Endodermal cell (in vitro differentiated cells): ENCODE data around the gene TEX54. TPM values are rescaled to one million over a fixed set of nuclear protein-coding genes. Genes with fewer than 3 reads are reported as not detected.

Source experiments
- DNase-seq: peaks from one replicate; pipeline ENCODE4 v3.0.0-alpha.2; 2017
- H3K27ac ChIP-seq: 2 replicates; pipeline ENCODE4 v1.5.1; 2013; ENCODE audit warnings: mild to moderate bottlenecking, low read depth, low read length, moderate library complexity
- H3K27me3 ChIP-seq: 2 replicates; pipeline ENCODE4 v1.6.1; 2013; ENCODE audit warnings: mild to moderate bottlenecking, low read length, moderate library complexity; ENCODE audit not compliant: insufficient read depth, control insufficient read depth, poor library complexity, severe bottlenecking
- H3K36me3 ChIP-seq: 2 replicates; pipeline ENCODE4 v1.7.0; 2013; ENCODE audit warnings: mild to moderate bottlenecking, low read length, moderate library complexity; ENCODE audit not compliant: control insufficient read depth, insufficient read depth
- H3K4me1 ChIP-seq: one replicate; pipeline ENCODE4 v1.7.0; 2013; ENCODE audit warnings: low read length; ENCODE audit not compliant: control insufficient read depth, insufficient read depth
- H3K4me3 ChIP-seq: 2 replicates; pipeline ENCODE4 v1.5.1; 2013; ENCODE audit warnings: mild to moderate bottlenecking, low read length, moderate library complexity
- H3K9ac ChIP-seq: 2 replicates; pipeline ENCODE4 v1.6.1; 2013; ENCODE audit warnings: mild to moderate bottlenecking, low read length, moderate library complexity; ENCODE audit not compliant: poor library complexity, severe bottlenecking; ENCODE audit errors: extremely low read depth
- H3K9me3 ChIP-seq: 2 replicates; pipeline ENCODE4 v1.6.1; 2013; ENCODE audit warnings: mild to moderate bottlenecking, low read length, moderate library complexity; ENCODE audit not compliant: control insufficient read depth
- H3K27ac Mint-ChIP-seq: 2 replicates; pipeline ENCODE4 v1.8.0; 2020; ENCODE audit warnings: mixed read lengths
- H3K27me3 Mint-ChIP-seq: 2 replicates; pipeline ENCODE4 v1.8.0; 2021; ENCODE audit warnings: mild to moderate bottlenecking, mixed read lengths; ENCODE audit not compliant: insufficient read depth
- H3K36me3 Mint-ChIP-seq: 2 replicates; pipeline ENCODE4 v1.8.0; 2020; ENCODE audit warnings: low read depth, mixed read lengths
- H3K4me1 Mint-ChIP-seq: 2 replicates; pipeline ENCODE4 v1.8.0; 2020; ENCODE audit warnings: mixed read lengths
- H3K4me3 Mint-ChIP-seq: 2 replicates; pipeline ENCODE4 v1.8.0; 2020; ENCODE audit warnings: mild to moderate bottlenecking, moderate library complexity, mixed read lengths
- H3K9me3 Mint-ChIP-seq: 2 replicates; pipeline ENCODE4 v1.8.0; 2020; ENCODE audit warnings: mild to moderate bottlenecking, mixed read lengths
- WGBS, 2 experiments: methylation state at CpG; one replicate each; pipeline versions ENCODE4 v1.1.5 to v1.1.7; 2013; ENCODE audit warnings: missing lambda C conversion rate in 2 of 2, mixed read lengths in 1 of 2; ENCODE audit not compliant: insufficient coverage in 1 of 2, insufficient read length in 1 of 2; 5-methylcytosine and 5-hydroxymethylcytosine counted together
- total RNA-seq, 2 donors: library from RNA; stranded (reverse); fragmentation: NEBNext Ultra II Directional in 1 of 2; extraction: Animal tissue kit (Norgen Biotek cat#: 25700) in 1 of 2; gene quantifications; 2 replicates in 1 of 2; 3 replicates in 1 of 2; pipeline ENCODE4 v1.2.1, GENCODE V29; 2021
- TF ChIP-seq, protein P1 (sequence below): fragments of 200-600 bp; sonication (generic); conservative IDR thresholded peaks from 2 replicates; pipeline ENCODE4 v1.5.0; 2021; ENCODE audit warnings: antibody characterized with exemption, mild to moderate bottlenecking

Gene TEX54
- total RNA-seq, 2 donors from 2014 or later: not detected

DNA sequence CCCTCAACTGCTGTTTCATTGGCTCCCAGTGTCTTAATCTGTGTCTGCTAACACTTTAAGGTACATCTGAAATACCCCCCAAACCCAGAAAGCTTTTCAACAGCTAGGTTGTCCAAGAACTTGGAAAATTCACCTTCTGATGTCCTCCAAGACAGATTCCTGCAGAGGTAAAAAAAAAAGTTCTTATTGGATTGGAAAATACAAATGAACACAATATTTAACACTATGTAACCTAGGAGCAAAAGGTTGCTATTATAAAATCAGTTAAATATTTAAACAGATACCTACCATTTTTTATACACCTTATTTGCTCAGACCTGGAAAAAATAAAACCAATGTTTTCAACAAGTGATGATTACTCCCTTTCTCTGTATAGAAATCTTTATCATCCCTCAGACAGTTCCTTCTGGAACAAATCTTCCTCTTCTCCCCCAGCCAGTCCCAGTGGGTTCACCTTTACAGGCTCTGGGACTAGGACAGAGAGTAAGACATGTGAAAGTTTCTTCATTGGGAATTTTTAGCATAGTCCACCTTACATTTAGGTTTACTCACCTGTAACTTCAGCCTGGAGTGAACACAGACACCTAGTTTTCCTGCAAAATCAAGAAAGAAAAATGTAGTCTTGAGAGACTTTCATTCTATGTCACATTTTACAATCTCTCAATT lies 20.0 kb upstream of the TEX54 start:
- Mint-ChIP-seq H3K27ac (peak overlapping the region; percentile 100), H3K4me3 (peak overlapping the region; percentile 100), H3K9me3 (peaks cover 3% of the 10 kb centered on the region), H3K27me3 (no peaks in the 10 kb centered on the region), H3K4me1 (peaks cover 26% of the 10 kb centered on the region), H3K36me3 (peaks cover 43% of the 10 kb centered on the region)
- H3K36me3 ChIP-seq: peaks cover 38% of the 10 kb centered on the region
- H3K4me1 ChIP-seq: peaks cover 5% of the 10 kb centered on the region
- peak overlapping the region; percentile 100 for H3K9ac ChIP-seq
- TF ChIP-seq, protein P1, sequence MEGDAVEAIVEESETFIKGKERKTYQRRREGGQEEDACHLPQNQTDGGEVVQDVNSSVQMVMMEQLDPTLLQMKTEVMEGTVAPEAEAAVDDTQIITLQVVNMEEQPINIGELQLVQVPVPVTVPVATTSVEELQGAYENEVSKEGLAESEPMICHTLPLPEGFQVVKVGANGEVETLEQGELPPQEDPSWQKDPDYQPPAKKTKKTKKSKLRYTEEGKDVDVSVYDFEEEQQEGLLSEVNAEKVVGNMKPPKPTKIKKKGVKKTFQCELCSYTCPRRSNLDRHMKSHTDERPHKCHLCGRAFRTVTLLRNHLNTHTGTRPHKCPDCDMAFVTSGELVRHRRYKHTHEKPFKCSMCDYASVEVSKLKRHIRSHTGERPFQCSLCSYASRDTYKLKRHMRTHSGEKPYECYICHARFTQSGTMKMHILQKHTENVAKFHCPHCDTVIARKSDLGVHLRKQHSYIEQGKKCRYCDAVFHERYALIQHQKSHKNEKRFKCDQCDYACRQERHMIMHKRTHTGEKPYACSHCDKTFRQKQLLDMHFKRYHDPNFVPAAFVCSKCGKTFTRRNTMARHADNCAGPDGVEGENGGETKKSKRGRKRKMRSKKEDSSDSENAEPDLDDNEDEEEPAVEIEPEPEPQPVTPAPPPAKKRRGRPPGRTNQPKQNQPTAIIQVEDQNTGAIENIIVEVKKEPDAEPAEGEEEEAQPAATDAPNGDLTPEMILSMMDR: no peak
- peak overlapping the region; percentile 4 for H3K27ac ChIP-seq
- no peaks in the 10 kb centered on the region for H3K9me3 ChIP-seq
- no peak for DNase-seq
- H3K27me3 ChIP-seq: no peaks in the 10 kb centered on the region
- peak overlapping the region; percentile 96 for H3K4me3 ChIP-seq

DNA sequence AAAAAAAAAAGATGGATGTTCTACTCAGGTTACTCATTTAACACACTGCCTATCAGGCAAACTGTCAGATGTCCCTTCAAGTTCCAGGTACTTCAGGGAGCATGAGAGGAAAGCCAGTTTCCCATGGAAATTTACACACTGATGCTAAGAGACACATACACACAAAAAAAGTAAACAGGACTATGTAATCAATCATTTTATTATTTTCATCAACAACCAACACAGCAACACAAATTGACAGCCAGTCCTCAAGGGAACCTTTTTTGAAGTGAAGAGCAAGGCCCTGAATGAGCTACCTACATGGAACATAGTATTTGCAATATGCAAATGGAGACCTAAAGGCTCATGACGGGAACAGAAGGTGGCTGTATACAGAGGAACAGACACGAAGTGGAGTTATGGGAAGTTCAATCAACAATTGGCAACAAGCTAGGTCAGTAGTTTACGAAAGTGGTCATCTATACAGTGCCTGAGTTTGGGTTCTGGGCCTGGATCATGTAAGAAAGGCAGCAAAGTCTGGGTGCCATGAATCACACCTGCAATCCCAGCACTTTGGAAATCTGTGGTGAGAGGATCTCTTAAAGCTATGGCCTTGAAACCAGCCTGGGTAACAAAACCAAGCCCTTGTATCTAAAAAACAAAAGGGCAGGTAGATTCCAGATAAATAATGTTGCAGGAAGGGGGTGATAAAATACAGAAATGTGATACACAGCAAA lies 19.3 kb upstream of the TEX54 start:
- H3K27me3 Mint-ChIP-seq: no peaks in the 10 kb centered on the region
- 30 to 64% methylated on average over 2 to 3 of the region's 3 CpGs for WGBS, 2 experiments
- H3K9ac ChIP-seq: peak overlapping the region; percentile 100
- peak overlapping the region; percentile 81 for H3K27ac Mint-ChIP-seq
- DNase-seq: no peak
- peaks cover 3% of the 10 kb centered on the region for H3K9me3 ChIP-seq
- peaks cover 43% of the 10 kb centered on the region for H3K36me3 Mint-ChIP-seq
- H3K4me1 Mint-ChIP-seq: peaks cover 24% of the 10 kb centered on the region
- H3K4me1 ChIP-seq: peaks cover 5% of the 10 kb centered on the region
- no peaks in the 10 kb centered on the region for H3K27me3 ChIP-seq
- peak overlapping the region; percentile 96 for H3K4me3 ChIP-seq
- H3K36me3 ChIP-seq: peaks cover 38% of the 10 kb centered on the region
- peaks cover 7% of the 10 kb centered on the region for H3K9me3 Mint-ChIP-seq
- no peak overlapping the region for H3K27ac ChIP-seq
- TF ChIP-seq, protein P1: no peak
- H3K4me3 Mint-ChIP-seq: peak overlapping the region; percentile 100

DNA sequence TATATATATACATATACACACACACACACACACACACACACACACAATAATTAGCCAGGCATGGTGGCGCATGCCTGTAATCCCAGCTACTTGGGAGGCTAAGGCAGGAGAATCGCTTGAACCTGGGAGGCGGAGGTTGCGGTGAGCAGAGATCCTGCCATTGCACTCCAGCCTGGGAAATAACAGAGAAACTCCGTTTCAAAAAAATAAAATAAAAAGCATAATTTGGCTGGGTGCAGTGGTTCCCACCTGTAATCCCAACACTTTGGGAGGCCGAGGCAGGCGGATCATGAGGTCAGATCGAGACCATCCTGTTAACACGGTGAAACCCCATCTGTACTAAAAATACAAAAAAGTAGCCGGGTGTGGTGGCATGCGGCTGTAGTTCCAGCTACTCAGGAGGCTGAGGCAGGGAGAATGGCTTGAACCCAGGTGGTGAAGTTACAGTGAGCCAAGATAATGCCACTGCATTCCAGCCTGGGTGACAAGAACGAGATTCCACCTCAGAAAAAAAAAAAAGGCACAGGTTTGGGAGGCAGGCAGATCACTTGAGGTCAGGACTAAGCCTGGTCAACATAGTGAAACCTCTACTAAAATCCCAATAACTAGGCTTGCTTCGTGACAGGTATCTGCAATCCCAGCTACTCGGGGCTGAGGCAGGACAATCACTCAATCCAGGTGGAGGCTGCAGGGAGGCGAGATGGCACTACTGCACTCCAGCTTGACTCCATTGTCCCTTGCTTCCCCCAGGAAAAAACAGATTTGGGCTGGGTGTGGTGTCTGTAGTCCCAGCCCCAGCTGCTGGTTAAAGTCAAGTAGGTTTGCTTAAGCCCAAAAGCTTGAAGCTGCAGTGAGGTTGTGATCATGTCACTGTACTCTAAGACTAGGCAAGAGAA lies 18.5 kb upstream of the TEX54 start:
- peaks cover 13% of the 10 kb centered on the region for H3K9me3 Mint-ChIP-seq
- H3K27ac Mint-ChIP-seq: peak overlapping the region; percentile 81

More for the DNA sequence above, 18.5 kb upstream of the TEX54 start:
- peaks cover 38% of the 10 kb centered on the region for H3K36me3 ChIP-seq
- H3K27me3 ChIP-seq: no peaks in the 10 kb centered on the region
- DNase-seq: peak; percentile 83
- H3K27me3 Mint-ChIP-seq: no peaks in the 10 kb centered on the region
- H3K4me3 ChIP-seq: peak overlapping the region; percentile 96
- 45 to 53% methylated on average over 14 to 15 of the region's 15 CpGs for WGBS, 2 experiments
- H3K9me3 ChIP-seq: peaks cover 5% of the 10 kb centered on the region
- no peak overlapping the region for H3K27ac ChIP-seq
- peaks cover 5% of the 10 kb centered on the region for H3K4me1 ChIP-seq
- H3K9ac ChIP-seq: peak overlapping the region; percentile 100
- peaks cover 24% of the 10 kb centered on the region for H3K4me1 Mint-ChIP-seq
- TF ChIP-seq, protein P1: no peak
- H3K4me3 Mint-ChIP-seq: peak overlapping the region; percentile 100
- peaks cover 43% of the 10 kb centered on the region for H3K36me3 Mint-ChIP-seq
